HTERT RPE-1 (cell line): ENCODE results near the gene TAX1BP3.

Experiments used
- in situ Hi-C: fragments of 300-500 bp; cut with MboI; formaldehyde crosslinking; loops from 4 replicates; pipeline ENCODE4 v1.14.3; 2020; ENCODE audit warnings: low sequenced_read_pairs

TAX1BP3 gene

DNA sequence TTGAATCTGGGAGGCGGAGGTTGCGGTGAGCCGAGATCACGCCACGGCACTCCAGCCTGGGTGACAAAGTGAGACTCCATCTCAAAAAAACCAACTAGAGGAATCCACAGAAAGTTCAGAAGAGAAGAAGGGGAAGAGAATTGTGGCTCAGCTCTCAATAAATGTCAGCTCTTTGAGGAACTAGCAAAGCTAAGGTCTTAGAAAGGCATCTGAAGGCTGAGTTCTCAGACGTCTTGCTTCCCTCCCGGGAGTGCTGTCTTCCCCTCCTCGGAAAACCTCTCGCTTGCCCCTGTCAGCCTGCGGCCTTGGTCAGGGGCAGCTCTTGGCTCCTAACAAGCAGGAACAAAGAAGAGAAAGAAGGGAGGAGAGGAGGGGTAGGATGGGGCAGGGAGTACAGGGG, 37.6 kb downstream of the TAX1BP3 start:
- in situ Hi-C loops: no loop called here

DNA sequence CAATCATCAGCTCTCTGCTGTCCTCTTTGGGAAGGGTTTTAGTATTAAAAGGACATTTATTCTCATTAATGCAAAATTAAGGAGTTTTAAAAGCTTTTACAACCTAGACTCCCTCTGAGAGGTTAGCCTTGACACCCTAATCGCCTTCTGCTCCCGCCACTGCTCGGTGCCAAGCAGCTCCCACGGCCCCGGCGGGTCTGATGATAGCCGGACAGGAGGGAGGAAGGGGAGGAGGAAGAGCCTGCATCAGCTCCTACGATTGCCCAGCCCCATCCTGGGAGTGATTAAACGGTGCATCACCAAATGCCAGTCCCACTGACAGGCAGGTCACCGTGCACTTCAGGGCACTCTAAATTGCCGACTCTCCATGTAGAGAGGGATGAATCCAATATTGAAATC, 40.6 kb downstream of the TAX1BP3 start:
- in situ Hi-C loops: no loop called here

DNA sequence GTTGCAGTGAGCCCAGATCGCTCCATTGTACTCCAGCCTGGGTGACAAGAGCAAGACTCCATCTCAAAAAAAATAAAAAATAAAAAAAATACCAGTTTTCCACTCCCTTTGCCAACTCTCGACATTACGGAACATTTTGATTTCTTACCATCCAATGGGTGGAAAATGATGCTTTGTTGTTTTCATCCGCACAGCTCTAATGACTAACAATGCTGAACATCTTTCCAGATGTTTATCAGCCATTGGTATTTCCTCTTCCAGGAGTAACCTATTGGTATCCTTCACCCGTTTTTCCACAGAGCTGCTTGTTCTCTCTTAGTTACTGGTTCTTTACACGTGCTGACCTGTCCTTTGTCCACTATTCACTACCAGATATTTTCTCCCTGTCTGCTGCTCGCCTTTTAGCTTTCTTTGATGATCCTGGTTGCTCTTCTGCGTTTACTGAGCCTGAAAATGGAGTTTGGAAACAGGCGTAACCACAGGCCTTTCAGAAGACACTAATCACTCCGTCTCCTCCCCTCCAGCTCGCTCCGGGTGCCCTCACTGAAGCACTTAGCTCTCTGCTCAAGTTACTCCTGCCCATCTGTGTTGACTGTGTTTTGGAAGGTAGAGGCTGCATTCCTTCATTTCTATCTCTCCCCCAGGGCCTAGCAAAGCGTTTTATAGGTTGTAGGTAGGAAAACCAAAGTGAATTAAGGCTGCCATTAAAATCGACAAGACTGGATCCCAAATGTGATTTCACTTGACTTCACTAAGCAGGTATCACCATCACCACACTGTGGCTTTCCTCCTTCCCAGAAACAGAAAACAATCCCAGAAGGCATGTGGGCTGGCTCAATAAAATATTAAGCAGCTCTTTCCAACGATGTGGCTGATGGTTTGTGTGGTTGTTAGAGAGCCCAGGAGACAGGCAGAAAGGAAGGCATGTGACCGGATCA, 41.3 kb downstream of the TAX1BP3 start:
- in situ Hi-C loops: no loop called here

DNA sequence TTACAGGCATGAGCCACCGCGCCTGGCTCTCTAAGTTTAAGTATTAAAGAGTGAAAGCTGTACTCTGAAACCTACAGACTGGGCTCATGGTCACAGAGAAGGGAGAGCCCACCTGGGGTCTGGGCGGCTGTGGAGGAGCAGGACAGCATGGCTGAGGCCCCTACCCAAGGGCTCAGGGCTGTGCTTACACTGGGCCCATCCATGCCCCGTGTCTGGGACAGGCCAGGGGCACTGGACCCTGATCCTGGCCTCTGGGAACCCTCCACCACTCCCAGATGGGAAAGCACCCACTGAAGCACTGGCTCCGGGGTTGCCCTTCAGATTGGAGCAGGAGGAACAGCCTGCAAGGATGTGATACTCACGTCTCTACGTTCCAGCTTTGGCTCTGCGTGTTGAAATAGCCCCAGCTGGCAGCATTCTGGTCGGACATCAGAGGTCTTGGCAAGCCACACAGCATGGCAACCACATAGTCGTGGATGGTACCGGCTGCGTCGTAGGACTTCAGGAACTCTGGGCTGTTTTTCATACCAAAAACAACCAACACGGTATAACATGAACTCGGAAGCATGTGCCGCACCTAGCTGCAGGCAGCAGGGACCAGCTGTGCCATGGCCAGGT, 45.3 kb downstream of the TAX1BP3 start:
- in situ Hi-C loops: no loop called here

DNA sequence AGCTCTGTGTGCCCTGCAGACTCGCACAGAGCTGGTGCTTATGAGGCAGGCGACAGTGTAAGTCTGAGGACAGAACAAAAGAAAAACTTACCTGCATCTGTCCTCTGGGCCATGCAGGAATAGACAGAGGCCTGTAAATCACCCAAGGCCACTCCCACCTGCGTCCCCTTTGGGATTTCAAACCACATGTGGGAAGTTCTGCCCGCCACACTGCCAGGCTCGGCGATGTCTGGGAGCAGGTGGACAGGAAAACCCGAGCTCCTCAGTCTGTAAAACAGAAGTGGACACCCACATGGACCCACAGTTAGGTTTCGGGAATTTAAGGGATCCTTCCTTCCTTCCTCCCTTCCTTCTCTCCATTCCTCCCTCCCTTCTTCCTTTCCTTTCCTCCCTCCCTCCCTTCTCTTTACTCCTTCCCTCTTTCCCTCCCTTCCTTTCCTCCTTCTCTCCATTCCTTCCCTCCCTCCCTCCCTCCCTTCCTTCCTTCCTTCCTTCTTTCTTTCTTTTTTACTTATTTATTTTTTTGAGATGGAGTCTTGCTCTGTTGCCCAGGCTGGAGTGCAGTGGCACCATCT, 47.1 kb downstream of the TAX1BP3 start:
- in situ Hi-C loops: no loop called here

DNA sequence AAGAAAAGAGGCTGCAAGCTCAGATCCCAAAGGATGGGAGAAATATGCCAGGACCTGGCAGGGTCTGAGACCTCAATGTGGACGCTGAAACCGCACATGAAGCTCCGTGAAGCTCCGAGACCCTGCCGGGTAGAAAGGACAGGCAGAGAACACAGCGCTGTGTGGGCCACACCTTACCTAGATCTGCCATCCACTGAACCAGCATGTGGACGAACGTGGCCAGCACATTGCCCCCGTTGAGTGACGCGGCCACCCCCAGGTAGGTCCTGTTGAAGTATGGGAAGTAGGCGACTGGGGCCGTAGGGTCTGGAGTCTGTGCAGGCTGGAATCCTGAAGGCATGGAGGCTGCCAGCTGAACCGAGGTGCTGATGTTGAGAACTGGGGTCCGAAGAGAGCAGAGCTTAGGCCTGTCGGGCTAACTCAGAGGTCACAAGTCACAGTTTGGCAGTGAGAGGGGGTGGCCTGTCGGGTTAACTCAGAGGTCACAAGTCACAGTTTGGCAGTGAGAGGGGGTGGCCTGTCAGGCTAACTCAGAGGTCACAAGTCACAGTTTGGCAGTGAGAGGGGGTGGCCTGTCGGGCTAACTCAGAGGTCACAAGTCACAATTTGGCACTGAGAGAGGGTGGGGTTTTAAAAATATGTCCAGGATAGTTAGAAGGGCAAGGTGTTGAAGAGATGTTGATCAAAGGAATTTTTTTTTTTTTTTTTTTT, 53.1 kb downstream of the TAX1BP3 start:
- in situ Hi-C loops: no loop called here

DNA sequence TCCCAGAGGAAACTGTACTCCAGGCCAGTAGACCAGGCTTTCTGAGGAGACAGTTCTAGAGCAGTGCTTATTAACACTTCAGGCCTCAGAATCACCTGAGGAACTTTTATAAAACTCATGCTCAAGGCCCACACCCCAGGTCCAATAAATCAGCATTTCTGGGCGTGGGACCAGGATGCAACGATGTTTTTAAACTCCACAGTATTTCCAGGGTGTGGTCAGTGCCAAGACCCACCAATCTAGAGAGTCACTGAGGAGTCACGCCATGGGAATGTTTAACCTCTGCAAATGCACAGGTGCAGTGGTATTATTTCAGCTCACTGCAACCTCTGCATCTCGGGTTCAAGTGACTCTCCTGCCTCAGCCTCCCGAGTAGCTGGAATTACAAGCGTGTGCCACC, 55.3 kb downstream of the TAX1BP3 start:
- in situ Hi-C loops: no loop called here
